HG03460 (cell line): Measurements from ENCODE around the gene RRP8.
A peak's percentile ranks its signal among the peaks of the same experiment; 100 is the strongest.

ENCODE experiments used
- ATAC-seq: cut with Tn5 transposase; IDR thresholded peaks from one replicate; pipeline ENCODE4 v1.9.1; 2021; ENCODE audit not compliant: unreplicated experiment

RRP8 gene

GRCh38 chr11:6619004-6619745 is 15.8 kb upstream of the RRP8 start, which contains the start of gene TPP1:
Gene TPP1 (minus strand): TSS chr11:6619422. CDS start chr11:6619400, 22 bp downstream.
- ATAC-seq: peak; percentile 100

GRCh38 chr11:6618117-6619003 is 14.9 kb upstream of the RRP8 start:
- peak; percentile 23 for ATAC-seq

- no peak for ATAC-seq
Observed at GRCh38 chr11:6617315-6617781, 13.9 kb upstream of the RRP8 start.

GRCh38 chr11:6616596-6617250 is 13.3 kb upstream of the RRP8 start:
- ATAC-seq: no peak

- no peak for ATAC-seq
Observed at GRCh38 chr11:6615882-6616585, 12.6 kb upstream of the RRP8 start.

- no peak for ATAC-seq
Observed at GRCh38 chr11:6615046-6615445, 11.6 kb upstream of the RRP8 start.

- ATAC-seq: no peak
Observed at GRCh38 chr11:6614446-6614845, 11.0 kb upstream of the RRP8 start.

- no peak for ATAC-seq
Observed at GRCh38 chr11:6613496-6613895, 10.1 kb upstream of the RRP8 start.

- peak; percentile 93 for ATAC-seq
Observed at GRCh38 chr11:6612213-6613041, 9.0 kb upstream of the RRP8 start, which contains the start of gene TAF10. Gene TAF10 (minus strand): TSS chr11:6612216. CDS start chr11:6612189, 27 bp downstream.

GRCh38 chr11:6611963-6612212 is 8.5 kb upstream of the RRP8 start:
- ATAC-seq: no peak

GRCh38 chr11:6611092-6611962 is 7.9 kb upstream of the RRP8 start:
- peak; percentile 8 for ATAC-seq

GRCh38 chr11:6610591-6610990 is 7.2 kb upstream of the RRP8 start:
- ATAC-seq: no peak

- no peak for ATAC-seq
Observed at GRCh38 chr11:6609502-6610015, 6.1 kb upstream of the RRP8 start.

- ATAC-seq: no peak
Observed at GRCh38 chr11:6608726-6609501, 5.5 kb upstream of the RRP8 start.

GRCh38 chr11:6608011-6608410 is 4.6 kb upstream of the RRP8 start:
- no peak for ATAC-seq

- no peak for ATAC-seq
Observed at GRCh38 chr11:6607190-6607795, 3.9 kb upstream of the RRP8 start.

GRCh38 chr11:6606471-6607189 is 3.2 kb upstream of the RRP8 start:
- ATAC-seq: peak; percentile 51
